GM12872 (cell line): ENCODE measurements around the gene PQBP1.

Experiments used
- CTCF ChIP-seq: IDR thresholded peaks from 3 replicates; pipeline ENCODE4 v1.5.1; 2011; ENCODE audit warnings: low read depth, mild to moderate bottlenecking, low read length, moderate library complexity; ENCODE audit not compliant: insufficient read depth

The PQBP1 gene

GRCh38 chrX:48897625-48898306 is at the start of gene PQBP1, which contains the start of gene TIMM17B:
Gene PQBP1, plus strand, starts transcription at chrX:48897930. Its CDS starts 580 bp downstream, at chrX:48898510.
Gene TIMM17B, minus strand, starts transcription at chrX:48897768. Its CDS starts 19 bp downstream, at chrX:48897749.
- no peak for TF ChIP-seq CTCF

GRCh38 chrX:48848847-48849246 is 48.9 kb upstream of the PQBP1 start:
- TF ChIP-seq CTCF = no peak

- no peak for TF ChIP-seq CTCF
Measured at GRCh38 chrX:48852857-48853256, 44.9 kb upstream of the PQBP1 start.

- TF ChIP-seq CTCF = no peak
Measured at GRCh38 chrX:48854898-48855297, 42.8 kb upstream of the PQBP1 start.

- TF ChIP-seq CTCF = no peak
Measured at GRCh38 chrX:48864210-48864609, 33.5 kb upstream of the PQBP1 start.

GRCh38 chrX:48883729-48884128 is 14.0 kb upstream of the PQBP1 start:
- TF ChIP-seq CTCF = no peak

- no peak for TF ChIP-seq CTCF
Measured at GRCh38 chrX:48890296-48890925, 7.3 kb upstream of the PQBP1 start.
